ENCODE measurements around the gene TIGD6. TPM values are rescaled to one million over a fixed set of nuclear protein-coding genes. Genes with fewer than 3 reads are reported as not detected.

The TIGD6 gene
- total RNA-seq, 1 experiment from 2014 or later: 5.6 TPM

- peak; percentile 63 for DNase-seq (ENCODE audit: low read depth)
Measured at GRCh38 chr5:150017226-150018005, 17.0 kb upstream of the TIGD6 start.

GRCh38 chr5:150016537-150016936 is 16.1 kb upstream of the TIGD6 start:
- DNase-seq (ENCODE audit: low read depth): no peak

GRCh38 chr5:150015415-150015814 is 15.0 kb upstream of the TIGD6 start:
- DNase-seq (ENCODE audit: low read depth): no peak

GRCh38 chr5:150014456-150014855 is 14.0 kb upstream of the TIGD6 start:
- no peak for DNase-seq (ENCODE audit: low read depth)

- DNase-seq (ENCODE audit: low read depth): no peak
Measured at GRCh38 chr5:150013931-150014330, 13.5 kb upstream of the TIGD6 start.

GRCh38 chr5:150009671-150010387 is 9.4 kb upstream of the TIGD6 start:
- DNase-seq (ENCODE audit: low read depth): no peak

GRCh38 chr5:150007050-150007449 is 6.6 kb upstream of the TIGD6 start:
- no peak for DNase-seq (ENCODE audit: low read depth)

GRCh38 chr5:150006318-150006717 is 5.9 kb upstream of the TIGD6 start:
- no peak for DNase-seq (ENCODE audit: low read depth)

- peak; percentile 75 for DNase-seq (ENCODE audit: low read depth)
Measured at GRCh38 chr5:150001660-150002486, 1.4 kb upstream of the TIGD6 start.

- DNase-seq (ENCODE audit: low read depth): peak; percentile 35
Measured at GRCh38 chr5:150000990-150001659, 671 bp upstream of the TIGD6 start.

- DNase-seq (ENCODE audit: low read depth): no peak
Measured at GRCh38 chr5:149999866-150000255, 593 bp downstream of the TIGD6 start.

GRCh38 chr5:149999359-149999758 is 1.1 kb downstream of the TIGD6 start:
- no peak for DNase-seq (ENCODE audit: low read depth)

GRCh38 chr5:149998281-149998680 is 2.2 kb downstream of the TIGD6 start:
- DNase-seq (ENCODE audit: low read depth): no peak

- DNase-seq (ENCODE audit: low read depth): no peak
Measured at GRCh38 chr5:149996205-149996890, 4.1 kb downstream of the TIGD6 start.

GRCh38 chr5:149995385-149996204 is 4.9 kb downstream of the TIGD6 start:
- no peak for DNase-seq (ENCODE audit: low read depth)

GRCh38 chr5:149993471-149993870 is 7.0 kb downstream of the TIGD6 start:
- no peak for DNase-seq (ENCODE audit: low read depth)

GRCh38 chr5:149990518-149991376 is 9.7 kb downstream of the TIGD6 start:
- peak; percentile 69 for DNase-seq (ENCODE audit: low read depth)

GRCh38 chr5:149988126-149988525 is 12.3 kb downstream of the TIGD6 start:
- DNase-seq (ENCODE audit: low read depth): no peak

GRCh38 chr5:149982505-149982904 is 17.9 kb downstream of the TIGD6 start:
- no peak for DNase-seq (ENCODE audit: low read depth)
